Stimulated activated CD8-positive, alpha-beta memory T cell treated with anti-CD3 and anti-CD28 coated beads, Interleukin-4, amount 100 ng/mL, for 48 hours (primary cell): Measurements from ENCODE around the gene LY6G6D.
A peak's percentile ranks its signal among the peaks of the same experiment; 100 is the strongest.

Experiments used
- DNase-seq: peaks from one replicate; pipeline ENCODE4 v3.0.0-alpha.2; 2020

LY6G6D gene

DNA sequence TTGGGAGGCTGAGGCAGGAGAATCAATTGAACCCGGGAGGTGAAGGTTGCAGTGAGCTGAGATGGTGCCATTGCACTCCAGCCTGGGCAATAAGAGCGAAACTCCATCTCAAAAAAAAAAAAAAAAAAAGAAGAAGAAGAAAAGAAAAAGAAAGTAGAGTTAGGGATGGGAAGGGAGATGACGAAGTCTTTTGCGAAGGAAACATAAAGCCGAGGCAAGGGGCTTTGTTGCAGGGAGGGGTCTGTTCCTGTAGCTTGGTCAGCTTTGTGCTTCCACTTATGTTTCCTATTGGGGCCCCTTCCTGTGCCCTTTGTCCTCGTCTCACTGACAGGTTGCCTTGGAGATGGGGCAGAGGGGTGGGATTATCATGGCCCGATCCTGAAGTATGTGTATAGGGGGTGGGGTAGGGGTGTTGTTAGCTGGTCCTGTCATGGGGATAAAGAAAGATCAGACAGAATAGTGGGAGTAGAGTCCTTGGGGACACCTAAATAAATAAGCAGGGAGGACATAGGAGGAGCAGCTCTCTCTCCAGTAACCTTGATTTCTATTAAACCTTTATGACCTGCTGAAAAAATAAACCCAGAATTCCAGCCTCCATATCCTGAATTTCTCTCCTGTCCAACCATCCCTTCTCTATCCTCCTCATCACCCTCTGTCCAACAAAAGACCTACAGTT is 22.3 kb downstream of the LY6G6D start:
- DNase-seq, result no peak

DNA sequence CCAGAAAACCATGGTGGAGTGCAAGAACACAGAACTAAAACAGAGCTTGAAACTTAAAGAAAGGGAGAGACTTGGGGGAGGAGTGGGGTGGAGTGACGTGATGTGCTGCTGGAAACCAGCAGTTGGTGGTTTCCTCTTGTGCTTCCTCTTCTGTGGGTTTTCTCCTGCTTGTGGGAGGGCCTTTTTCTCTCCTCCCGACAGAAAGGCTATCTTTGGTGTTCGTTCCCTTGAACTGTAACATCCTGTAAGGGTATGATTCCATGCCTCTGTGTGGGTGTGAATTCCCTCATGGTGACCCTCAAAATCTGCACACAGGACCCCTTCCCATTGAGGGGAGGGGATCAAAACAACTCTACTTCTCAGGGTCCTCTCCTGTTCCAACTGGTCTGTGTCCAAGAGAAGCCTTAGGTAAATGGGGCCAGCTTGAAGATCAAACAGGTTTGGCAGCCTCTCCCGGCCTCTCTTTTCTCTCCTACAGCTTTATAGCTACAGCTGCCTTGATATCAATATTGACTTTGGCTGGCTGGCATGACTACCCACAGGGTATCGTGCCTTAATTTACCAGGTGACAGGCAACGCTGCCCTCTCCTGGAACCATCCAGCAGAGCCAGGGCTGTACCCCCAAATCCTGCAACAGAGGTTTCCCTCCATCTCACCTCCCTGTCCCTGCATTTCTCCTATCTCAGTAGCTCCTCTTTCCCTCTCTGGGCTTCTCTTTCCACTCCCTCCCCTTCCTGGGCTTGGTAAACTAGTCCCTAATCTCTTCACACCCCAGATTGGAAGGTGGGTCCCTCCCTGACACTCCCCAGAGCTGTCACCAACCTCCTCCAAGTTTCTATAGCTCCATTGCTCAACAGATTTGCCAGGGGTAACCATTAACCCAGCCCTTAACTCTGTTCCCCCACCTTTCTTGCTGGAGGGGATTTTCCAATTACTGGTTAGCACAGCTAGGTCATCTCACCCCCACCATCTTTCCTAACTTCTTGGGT is 23.1 kb downstream of the LY6G6D start:
- peak; percentile 71 for DNase-seq

GRCh38 chr6:31739639-31740396 is 24.7 kb downstream of the LY6G6D start, which contains the start of gene MSH5:
Gene MSH5, plus strand, starts transcription at chr6:31740005. Its CDS starts 462 bp downstream, at chr6:31740467.
- peak; percentile 98 for DNase-seq

DNA sequence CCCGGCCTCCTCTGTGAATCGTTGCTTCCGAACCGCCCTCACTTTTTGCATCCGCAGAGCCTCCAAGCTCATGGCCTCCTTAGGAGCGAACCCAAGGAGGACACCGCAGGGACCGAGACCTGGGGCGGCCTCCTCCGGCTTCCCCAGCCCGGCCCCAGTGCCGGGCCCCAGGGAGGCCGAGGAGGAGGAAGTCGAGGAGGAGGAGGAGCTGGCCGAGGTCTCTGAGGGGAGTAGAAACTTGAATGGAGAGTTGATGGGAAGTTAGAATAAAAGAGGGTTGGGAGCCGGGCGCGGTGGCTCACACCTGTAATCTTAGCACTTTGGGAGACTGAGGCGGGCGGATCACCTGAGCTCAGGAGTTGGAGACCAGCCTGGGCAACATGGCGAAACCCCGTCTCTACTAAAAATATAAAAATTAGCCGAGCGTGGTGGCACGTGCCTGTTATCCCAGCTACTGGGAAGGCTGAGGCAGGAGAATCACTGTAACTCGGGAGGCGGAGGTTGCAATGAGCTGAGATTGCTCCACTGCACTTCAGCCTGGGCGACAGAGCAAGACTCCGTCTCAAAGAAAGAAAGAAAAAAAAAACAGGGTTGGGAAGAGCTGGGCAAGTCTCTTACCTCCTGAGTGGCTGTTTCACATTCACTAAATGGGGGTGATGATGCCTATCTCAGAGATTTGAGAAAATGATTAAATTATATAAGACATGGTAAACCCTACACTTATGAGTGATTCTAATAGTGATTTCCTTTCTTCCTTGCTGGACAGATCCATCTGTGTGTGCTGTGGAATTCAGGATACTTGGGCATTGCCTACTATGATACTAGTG is 25.5 kb downstream of the LY6G6D start:
- DNase-seq, result peak; percentile 67

DNA sequence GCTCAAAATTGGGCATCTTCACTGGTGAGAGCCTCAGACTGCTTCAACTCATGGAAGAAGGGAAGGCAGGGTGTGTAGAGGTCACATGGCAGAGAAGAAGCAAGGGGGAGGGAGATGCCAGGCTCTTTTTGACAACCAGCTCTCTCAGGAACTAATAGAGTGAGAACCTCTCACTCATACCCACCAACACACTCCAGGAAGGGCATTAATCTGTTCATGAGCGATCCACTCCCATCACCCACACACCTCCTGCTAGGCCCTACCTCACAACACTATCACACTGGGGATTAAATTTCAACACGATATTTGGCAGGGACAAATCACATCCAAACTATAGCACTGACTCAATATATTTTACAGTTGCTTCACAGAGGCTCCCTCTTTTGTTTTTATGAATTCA is 26.7 kb downstream of the LY6G6D start:
- DNase-seq, result no peak

DNA sequence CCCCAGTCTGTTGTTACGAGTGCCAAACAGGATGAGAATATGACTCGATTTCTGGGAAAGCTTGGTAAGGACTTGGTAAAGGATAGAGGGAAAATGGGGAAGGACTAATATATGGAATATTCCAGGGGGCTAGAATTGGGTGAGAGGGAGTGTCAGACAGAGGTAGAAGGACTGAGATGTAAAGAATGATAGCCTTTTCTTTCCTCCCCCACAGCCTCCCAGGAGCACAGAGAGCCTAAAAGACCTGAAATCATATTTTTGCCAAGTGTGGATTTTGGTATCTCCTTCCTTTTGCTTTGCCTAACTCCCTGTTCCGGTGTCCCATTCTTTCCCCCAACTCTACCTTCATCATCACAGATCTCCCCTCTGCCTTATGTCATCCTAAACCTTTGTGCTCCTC is 27.7 kb downstream of the LY6G6D start:
- DNase-seq, result no peak

DNA sequence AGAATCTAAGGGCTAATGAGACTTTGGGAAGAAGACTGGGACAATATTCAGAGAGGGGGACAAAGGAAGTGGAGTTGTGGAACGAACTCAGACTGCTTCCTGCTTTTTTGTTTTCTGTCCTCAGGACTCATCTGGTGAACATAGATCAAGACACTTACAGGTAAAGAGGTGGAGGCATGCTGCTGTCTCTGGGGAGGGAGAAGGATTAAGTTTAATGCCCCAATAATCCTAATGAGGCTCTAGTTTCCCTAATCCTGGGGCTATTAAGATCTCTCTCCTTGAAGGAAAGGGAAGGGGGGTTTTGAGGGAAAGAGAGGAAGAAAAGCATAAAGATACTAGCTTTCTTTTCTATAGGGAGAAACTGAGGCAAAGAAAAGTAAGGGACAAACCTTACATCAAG is 29.3 kb downstream of the LY6G6D start:
- DNase-seq, result no peak

GRCh38 chr6:31749301-31750036 is 34.3 kb downstream of the LY6G6D start:
- no peak for DNase-seq

DNA sequence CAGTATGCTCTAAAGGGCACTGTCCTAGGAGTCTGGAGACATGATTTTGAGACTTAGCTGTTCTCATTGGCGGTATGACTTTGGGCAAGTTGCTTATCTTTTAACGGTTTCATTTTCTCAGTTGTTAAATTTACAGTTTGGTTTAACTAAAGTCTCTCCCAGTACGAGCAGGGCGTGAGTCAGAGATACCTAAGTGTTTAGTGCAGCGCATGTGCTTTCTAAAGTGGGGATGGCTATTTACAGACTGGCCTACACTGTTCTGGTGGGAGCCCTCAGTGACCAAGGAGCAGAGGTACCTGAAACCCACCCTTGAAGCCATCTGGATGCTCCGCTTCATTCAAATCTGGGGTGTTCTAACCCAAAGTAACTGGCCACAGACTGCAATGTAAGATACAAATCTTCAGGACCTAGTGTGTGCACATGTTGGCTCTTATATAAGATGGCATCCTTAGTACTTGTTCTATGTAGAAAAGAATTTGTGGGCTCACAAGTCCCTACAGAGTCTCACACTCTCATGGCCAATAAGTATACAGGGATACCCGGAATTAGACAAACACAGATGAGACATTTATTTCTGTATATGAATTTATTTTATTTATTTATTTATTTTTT is 35.4 kb downstream of the LY6G6D start:
- no peak for DNase-seq

DNA sequence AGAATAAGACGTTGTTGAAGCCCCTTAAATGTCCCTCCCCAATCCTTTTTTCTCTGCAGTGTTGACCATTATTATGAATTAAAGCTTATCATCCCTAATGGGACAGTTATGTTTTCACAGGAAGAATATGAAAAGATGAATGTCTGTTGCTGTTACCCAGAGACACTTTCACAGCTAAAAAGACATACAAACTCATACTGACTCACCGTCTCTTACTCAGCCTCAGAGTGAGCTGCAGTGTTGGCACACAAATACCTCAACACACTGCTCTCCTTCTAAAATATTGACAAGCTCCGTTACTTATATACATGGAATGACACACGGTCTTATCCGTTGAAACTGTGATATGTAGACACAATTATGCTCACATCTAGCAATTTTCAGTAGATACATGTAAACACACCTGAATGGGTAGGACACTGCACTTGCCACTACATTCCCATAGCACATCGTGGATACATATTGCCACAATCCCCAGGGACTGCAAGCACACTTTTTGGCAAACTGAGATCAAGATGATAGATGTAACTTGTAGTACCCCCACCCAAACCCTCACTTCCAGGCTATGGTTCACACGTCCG is 37.7 kb downstream of the LY6G6D start:
- no peak for DNase-seq

- DNase-seq, result no peak
These were observed 43.1 kb downstream of the LY6G6D start for GRCh38 chr6:31758281-31758680.

DNA sequence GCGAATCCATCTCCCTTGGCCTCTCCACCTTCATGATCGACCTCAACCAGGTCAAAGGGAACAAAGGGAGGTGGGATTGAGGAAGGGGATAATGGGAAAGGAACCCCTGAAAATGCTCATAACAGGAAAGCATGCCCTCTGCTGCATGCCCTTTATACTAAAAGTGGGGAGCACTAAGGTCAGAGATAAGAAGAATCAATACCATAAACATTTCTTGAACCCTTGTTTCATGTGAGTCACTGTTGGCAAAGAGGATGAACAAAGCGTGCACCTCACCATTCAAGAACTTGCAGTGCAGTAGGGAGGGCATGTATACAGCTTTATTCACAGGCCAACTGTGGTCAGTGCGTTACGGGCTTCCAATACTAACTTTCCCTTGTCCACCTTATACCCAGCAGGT is 45.6 kb downstream of the LY6G6D start:
- no peak for DNase-seq

DNA sequence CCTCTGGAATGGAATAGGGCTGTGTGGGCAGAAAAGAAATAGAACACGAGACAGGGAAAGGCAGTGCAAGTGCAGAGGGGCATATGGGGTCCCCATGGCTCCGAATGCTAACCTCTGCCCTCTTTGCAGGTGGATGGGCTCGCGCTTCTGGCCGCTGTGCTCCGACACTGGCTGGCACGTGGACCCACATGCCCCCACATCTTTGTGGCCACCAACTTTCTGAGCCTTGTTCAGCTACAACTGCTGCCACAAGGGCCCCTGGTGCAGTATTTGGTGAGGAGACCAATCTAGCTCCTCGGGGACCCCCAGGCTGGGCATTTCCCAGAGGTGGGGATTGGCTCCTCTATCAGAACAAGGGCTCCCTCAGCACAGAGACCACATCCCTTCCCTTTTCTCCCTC is 46.2 kb downstream of the LY6G6D start:
- DNase-seq, result no peak

DNA sequence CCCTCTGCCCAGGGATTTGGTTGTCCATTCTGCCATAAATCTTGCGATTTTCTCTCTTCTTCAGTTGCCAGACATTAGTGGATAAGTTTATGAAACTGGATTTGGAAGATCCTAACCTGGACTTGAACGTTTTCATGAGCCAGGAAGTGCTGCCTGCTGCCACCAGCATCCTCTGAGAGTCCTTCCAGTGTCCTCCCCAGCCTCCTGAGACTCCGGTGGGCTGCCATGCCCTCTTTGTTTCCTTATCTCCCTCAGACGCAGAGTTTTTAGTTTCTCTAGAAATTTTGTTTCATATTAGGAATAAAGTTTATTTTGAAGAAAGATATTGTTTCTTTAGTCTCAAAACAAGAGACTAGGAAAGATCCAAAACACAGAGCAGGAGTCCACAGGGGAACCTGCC is 47.2 kb downstream of the LY6G6D start, which contains the start of gene SAPCD1:
Gene SAPCD1, plus strand, starts transcription at position 301 of the 400 bp plus-strand sequence. CDS start 399 bp downstream, outside the sequence.
- no peak for DNase-seq

DNA sequence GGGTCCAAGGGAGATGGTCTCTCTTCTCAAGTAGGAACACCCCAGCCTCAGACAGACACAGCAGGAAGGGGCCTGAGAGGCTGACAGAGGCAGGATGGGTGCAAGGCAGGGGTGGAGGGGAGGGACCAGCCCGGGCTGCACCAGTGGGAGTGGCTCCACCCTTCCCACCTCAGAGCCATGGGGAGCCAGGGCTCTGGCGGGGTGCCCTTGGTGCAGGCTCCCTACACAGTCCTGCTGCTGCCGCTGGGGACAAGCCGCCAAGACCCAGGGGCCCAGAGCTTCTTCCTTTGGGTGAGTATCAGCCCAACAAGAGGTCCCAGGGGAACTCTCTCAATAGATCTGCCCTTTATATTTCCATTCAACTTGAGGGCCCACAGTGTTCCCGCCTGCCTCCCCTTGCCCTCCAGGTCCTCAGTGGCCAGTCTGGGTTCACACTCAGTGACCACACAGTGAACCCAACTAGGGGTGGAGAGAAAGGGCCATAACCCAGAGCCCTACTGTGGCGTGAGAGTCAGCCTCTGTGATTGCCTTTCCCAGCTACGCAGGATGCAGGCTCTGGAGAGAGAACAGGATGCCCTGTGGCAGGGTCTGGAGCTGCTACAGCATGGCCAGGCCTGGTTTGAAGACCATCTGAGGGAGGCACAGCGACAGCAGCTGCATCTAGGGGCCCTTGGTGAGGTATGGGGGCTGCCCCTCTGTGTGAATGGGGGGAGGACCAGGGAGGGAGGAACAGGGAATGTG is 47.9 kb downstream of the LY6G6D start:
- DNase-seq, result no peak

- no peak for DNase-seq
These were observed 48.4 kb downstream of the LY6G6D start for GRCh38 chr6:31763619-31763940.

GRCh38 chr6:31764198-31764597 is 49.0 kb downstream of the LY6G6D start:
- no peak for DNase-seq

- DNase-seq, result no peak
These were observed 50.4 kb downstream of the LY6G6D start for GRCh38 chr6:31765559-31765909.

GRCh38 chr6:31765910-31766794 is 51.0 kb downstream of the LY6G6D start:
- DNase-seq, result no peak
